GM21390 (cell line): Measurements from ENCODE around the gene SNX4.

Experiments
- ATAC-seq: cut with Tn5 transposase; IDR thresholded peaks from one replicate; pipeline ENCODE4 v1.9.1; 2021; ENCODE audit not compliant: unreplicated experiment

The SNX4 gene

GRCh38 chr3:125470671-125471070 lies 49.3 kb downstream of the SNX4 start:
- ATAC-seq, result no peak

DNA sequence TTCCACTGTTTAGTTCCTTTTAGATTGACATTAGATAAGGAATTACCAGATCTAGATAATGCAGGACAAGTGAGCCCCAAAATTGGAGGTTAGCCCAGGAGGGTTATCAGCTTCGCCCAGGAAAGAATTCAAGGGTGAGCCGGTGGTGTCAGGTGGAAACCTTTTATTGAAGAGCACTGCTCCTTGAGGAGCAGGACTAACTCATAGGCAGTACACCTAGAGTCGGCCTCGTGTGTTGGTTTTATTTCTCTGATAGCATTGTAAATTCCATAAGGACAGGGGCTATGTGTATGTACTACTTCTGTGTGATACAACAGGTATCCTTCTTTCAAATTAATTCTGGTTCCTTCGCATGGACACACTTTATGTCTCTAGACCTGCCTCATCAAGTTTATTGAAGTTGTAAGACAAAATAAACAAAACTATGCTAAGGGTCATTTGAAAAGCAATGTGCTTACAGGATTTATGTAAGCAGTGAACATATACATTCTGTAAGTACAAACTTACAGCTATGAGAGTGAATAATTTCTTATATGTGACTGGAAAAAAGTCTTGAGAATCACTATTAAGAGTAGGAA lies 57.2 kb downstream of the SNX4 start:
- ATAC-seq, result no peak

DNA sequence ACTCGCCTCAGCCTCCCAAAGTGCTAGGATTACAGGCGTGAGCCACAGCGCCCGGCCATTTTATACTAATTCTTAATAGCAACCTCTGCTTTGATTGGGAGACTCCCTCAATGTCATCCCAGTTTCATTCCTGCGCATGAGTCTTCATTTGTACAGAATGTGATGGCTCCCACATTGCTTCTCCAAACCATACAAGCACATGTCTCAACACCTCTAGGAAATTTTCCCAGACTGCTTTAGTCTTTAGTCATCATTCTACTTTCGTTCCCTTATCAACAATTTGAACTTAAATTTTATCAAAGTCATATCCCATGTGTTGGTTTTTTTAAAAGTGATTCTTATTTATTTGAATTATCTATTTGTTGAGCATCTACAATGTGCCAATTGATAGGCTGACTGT lies 58.1 kb downstream of the SNX4 start:
- ATAC-seq, result no peak

DNA sequence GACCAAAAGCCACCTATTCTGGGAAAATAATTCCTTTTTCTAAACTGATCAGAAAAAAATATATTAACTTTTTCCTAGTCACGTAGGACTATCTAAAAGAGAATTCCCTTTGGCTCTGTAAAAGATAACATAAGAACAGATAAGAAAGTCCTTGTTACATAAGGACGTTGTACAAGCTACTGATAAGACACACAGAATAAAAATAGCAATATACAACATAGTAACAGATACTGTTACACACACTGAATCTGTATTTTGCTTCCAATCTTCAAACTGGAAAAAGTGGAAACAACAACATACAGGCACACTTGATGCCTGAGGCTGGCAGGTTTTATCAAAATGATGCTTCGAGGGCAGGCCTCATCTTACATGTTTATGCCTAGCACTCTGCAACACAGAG lies 59.8 kb downstream of the SNX4 start:
- ATAC-seq, result no peak

DNA sequence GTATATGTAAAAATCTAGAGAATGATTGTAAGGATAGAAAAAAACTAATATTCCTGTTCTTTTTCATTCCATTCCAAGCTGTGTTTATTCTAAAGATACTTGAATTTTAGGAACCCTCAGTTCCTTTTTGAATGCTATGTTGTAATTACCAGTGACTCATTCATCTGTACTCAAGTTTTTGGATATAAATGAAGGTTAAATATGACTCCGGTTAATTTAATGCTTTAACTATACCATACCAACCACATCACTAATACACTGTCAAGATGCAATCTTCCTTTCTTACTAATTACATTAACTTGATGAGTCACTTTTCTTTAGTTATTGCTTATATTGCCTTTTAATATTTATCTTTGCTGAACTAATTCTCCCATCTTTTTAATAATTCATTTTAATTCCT lies 76.1 kb downstream of the SNX4 start:
- ATAC-seq, result no peak

- no peak for ATAC-seq
Observed at GRCh38 chr3:125442506-125442905, 77.5 kb downstream of the SNX4 start.

GRCh38 chr3:125440970-125441369 lies 79.0 kb downstream of the SNX4 start:
- no peak for ATAC-seq

DNA sequence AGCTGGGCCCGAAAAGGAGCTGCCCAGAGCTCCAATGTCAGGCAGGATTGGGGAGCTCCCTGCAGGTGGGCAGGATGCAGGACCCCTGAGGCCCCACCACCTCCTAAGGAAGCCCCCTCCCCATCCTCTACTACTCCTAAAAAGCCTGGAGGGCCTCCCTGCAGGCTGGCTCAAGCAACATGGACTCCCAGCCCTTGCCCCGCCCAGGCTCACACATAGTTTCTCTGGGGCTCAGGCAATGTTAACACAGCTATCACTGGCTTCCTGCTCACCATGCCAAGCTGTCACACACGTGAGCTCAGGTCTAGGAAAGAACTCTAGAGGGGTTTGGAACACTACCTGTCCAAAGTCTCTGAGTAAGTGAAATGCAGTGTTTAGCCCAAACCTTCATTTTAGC lies 79.4 kb downstream of the SNX4 start:
- ATAC-seq, result no peak

DNA sequence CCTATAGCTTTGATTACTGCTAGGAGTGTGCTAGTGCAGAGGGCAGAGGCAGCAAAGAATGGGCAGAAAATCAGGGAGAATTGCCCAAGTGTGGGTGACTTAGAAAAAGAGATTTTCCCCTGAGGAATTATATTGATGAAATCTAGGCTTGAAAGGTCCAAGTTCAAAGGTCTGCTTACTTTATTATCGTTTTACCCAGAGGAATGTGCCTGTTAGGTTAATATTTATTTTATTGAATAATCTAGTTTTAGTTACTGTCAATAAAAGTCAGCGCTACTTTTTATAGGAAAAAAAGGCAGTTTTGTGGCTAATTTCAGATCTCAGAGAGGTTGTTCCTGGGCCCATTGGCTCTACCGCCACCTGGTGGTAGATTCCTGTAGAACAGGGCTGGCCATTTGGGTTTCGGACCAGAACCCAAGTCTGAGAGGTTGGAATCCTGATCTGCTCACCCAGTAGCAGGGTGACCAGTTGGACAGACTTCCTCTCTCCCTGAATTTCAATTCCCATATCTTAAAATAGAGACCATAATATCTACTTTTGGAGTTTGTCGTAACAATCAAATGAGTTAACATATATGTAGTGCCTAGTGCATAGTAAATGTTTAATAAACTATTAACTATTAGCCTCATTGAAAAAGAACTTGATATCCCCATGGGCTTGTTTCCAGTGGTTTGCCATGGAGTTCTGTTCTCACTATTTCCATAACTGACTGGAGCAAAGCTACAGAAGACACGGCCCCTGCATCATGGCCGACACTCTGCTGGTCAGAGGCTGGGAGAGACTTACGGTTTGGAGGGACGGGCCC lies 82.2 kb downstream of the SNX4 start:
- no peak for ATAC-seq

DNA sequence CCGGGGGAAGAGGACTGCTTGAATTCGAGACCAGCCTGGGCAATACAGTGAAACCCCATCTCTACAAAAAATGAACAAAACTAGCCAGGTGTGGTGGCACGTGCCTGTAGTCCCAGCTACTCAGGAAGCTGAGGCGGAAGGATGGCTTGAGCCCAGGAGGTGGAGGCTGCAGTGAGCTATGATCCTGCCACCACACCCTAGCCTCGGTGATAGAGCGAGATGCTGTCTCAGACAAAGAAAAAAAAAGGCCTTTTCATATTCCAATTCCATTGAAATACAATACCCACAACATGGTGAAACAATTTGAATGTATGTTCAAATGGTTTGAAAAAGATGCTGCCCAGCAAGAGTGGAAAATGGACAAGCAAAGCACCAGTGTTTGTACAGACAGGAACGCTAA lies 83.1 kb downstream of the SNX4 start:
- no peak for ATAC-seq

DNA sequence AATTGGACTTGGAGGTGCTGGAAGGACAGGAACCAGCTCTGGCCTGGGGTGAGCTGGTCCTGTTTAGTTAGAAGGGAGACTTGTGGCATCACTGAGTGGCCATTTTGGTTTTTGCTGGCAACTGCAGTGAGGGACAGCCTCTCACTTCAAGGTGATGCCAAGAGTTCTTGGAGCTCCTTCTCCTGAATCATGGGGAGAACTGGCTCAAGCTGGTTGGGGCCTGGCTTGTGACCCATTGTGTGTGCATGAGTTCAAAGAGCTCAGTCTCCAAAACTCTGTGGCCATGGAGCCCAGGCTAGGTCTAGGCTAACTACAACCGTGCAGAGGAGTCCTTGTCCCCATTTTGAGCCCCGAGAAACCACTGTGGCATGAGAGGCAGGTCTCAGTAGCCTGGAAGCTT lies 84.8 kb downstream of the SNX4 start:
- ATAC-seq, result no peak

- no peak for ATAC-seq
Observed at GRCh38 chr3:125434582-125435011, 85.4 kb downstream of the SNX4 start.

DNA sequence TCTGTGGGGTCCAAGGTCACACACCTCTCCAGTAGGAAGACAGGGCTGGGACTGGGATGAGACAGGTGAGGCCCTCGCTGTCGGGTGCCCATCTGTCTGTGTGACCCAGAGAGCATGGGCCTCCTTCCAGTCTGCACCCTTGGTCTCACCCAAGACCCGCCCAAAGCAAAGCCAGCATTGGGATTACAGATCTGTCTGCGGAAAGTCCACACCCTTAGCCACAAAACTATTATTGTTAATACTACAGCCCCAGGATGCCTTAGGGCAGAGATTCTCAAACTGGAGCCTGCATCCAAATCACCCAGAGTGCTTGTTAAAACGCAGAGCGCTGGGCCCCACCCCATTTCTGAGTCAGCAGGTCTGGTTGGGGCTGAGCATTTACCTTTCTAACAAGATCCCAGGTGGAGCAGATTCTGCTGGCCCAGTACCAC lies 86.4 kb downstream of the SNX4 start:
- no peak for ATAC-seq

- no peak for ATAC-seq
Observed at GRCh38 chr3:125433091-125433534, 86.9 kb downstream of the SNX4 start.

GRCh38 chr3:125431912-125432790 lies 87.9 kb downstream of the SNX4 start:
- no peak for ATAC-seq

GRCh38 chr3:125431391-125431790 lies 88.6 kb downstream of the SNX4 start:
- ATAC-seq, result no peak

GRCh38 chr3:125428216-125428830 lies 91.7 kb downstream of the SNX4 start:
- ATAC-seq, result no peak

DNA sequence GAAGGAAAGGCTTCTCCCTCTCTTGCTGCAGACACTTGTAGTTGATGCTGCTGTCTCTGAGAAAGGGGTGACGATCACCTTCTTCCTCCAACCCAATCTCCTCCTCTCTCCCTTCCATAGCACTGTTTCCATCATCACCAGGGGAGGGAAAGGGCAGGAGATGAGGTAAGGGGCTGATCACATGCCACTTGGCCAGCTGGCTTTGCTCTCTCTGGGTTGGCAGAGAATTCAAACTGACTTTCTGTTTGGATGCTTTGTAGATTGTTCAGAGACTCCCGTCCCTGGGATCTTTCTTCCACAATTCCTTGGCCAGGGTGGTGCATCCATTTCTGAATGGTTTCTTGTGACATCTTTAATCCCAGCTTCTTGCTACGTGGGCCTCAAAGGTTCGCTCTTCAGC lies 101.7 kb downstream of the SNX4 start:
- ATAC-seq, result no peak

- no peak for ATAC-seq
Observed at GRCh38 chr3:125416235-125416634, 103.8 kb downstream of the SNX4 start.

GRCh38 chr3:125414669-125415068 lies 105.3 kb downstream of the SNX4 start:
- no peak for ATAC-seq

DNA sequence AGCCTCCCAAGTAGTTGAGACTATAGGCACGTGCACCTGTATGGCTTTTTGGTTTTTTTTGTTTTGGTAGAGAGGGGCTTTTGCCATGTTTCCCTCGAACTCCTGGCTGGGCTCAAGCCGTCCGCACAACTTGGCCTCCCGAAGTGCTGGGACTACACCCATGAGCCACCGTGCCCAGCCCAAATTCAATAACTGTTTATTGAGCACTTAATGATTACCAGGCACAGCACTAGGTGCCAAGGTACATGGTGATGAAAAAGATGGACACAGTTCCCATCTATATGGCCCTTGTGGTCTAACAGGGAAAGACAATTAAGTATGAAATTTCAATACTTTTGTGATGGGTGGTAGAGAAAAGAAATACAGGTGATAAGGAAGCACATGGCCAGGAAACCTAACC lies 109.1 kb downstream of the SNX4 start:
- ATAC-seq, result no peak
